ENCODE measurements around the gene KLHL40. TPM values are rescaled to one million over a fixed set of nuclear protein-coding genes. Genes with fewer than 3 reads are reported as not detected.
"Not testable (repeated sequence)": the region's sequence is repeated elsewhere in the genome, so short reads cannot be mapped to it uniquely, and the experiment has no call there.

The KLHL40 gene
- total RNA-seq, 1 experiment from 2014 or later, result not detected

- no peak overlapping the region for H2BK5ac ChIP-seq (ENCODE audit: insufficient read length, low read length)
- no peak overlapping the region for H4K5ac ChIP-seq (ENCODE audit: insufficient read length, low read depth, low read length)
- no peak overlapping the region for H3K56ac ChIP-seq (ENCODE audit: insufficient read length, low read depth, low read length)
- H3K18ac ChIP-seq (ENCODE audit: insufficient read length, low read depth, low read length), result no peak overlapping the region
- TF ChIP-seq, protein P1, sequence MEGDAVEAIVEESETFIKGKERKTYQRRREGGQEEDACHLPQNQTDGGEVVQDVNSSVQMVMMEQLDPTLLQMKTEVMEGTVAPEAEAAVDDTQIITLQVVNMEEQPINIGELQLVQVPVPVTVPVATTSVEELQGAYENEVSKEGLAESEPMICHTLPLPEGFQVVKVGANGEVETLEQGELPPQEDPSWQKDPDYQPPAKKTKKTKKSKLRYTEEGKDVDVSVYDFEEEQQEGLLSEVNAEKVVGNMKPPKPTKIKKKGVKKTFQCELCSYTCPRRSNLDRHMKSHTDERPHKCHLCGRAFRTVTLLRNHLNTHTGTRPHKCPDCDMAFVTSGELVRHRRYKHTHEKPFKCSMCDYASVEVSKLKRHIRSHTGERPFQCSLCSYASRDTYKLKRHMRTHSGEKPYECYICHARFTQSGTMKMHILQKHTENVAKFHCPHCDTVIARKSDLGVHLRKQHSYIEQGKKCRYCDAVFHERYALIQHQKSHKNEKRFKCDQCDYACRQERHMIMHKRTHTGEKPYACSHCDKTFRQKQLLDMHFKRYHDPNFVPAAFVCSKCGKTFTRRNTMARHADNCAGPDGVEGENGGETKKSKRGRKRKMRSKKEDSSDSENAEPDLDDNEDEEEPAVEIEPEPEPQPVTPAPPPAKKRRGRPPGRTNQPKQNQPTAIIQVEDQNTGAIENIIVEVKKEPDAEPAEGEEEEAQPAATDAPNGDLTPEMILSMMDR (conservative IDR thresholded peaks at IDR 0.05), result no peak
- no peaks in the 10 kb centered on the region for H3K79me1 ChIP-seq (ENCODE audit: insufficient read depth, low read depth, low read length, poor library complexity, severe bottlenecking)
- no peaks in the 10 kb centered on the region for H3K4me1 ChIP-seq (ENCODE audit: insufficient read depth, low read length)
- H3K4me2 ChIP-seq (ENCODE audit: insufficient read depth, insufficient read length, low read length), result no peak overlapping the region
- H3K14ac ChIP-seq (ENCODE audit: insufficient read depth, low read length), result no peak overlapping the region
- no peak overlapping the region for H4K8ac ChIP-seq (replicated peaks; ENCODE audit: insufficient read length, low read depth, low read length)
- no peaks in the 10 kb centered on the region for H3K79me2 ChIP-seq (ENCODE audit: insufficient read depth, low read length)
- no peak overlapping the region for H3K9ac ChIP-seq (ENCODE audit: extremely low read depth, insufficient read length, low read length)
- no peak overlapping the region for H2BK20ac ChIP-seq (ENCODE audit: low read depth, low read length, poor library complexity, severe bottlenecking)
- H4K91ac ChIP-seq (ENCODE audit: insufficient read length, low read depth, low read length), result no peak overlapping the region
- H3K23me2 ChIP-seq (ENCODE audit: insufficient read length, low read depth, low read length, poor library complexity, severe bottlenecking), result no peaks in the 10 kb centered on the region
- H4K20me1 ChIP-seq (ENCODE audit: control insufficient read depth, insufficient read depth, insufficient read length), result no peaks in the 10 kb centered on the region
- Mint-ChIP-seq H3K4me1 (peaks cover 0 to 8% of the 10 kb centered on the region in 2 experiments; a peak in 3 of 4 replicates), H3K9me3 (peaks cover 0 to 2% of the 10 kb centered on the region in 2 experiments; a peak in 1 of 5 replicates), H3K36me3 (ENCODE audit: insufficient read depth in 1 of 3, low read depth in 3 of 3) (no peaks in the 10 kb centered on the region; a peak in 1 of 7 replicates), H3K27ac (no peak overlapping the region), H3K27me3 (ENCODE audit: low read depth) (peaks cover 7% of the 10 kb centered on the region), H3K4me3 (no peak overlapping the region)
- no peak overlapping the region for H2AFZ ChIP-seq (ENCODE audit: low read length)
- no peak overlapping the region for H3K27ac ChIP-seq (ENCODE audit: insufficient read length, low read depth, low read length)
- H3K9me3 ChIP-seq (ENCODE audit: control insufficient read depth, low read depth, low read length), result no peaks in the 10 kb centered on the region
- H3K23ac ChIP-seq (ENCODE audit: insufficient read length, low read depth, low read length), result no peak overlapping the region
- H2BK120ac ChIP-seq (ENCODE audit: low read depth, low read length, poor library complexity, severe bottlenecking), result no peak overlapping the region
- no peak for DNase-seq
- no peak overlapping the region for H2BK12ac ChIP-seq (ENCODE audit: insufficient read length, low read depth, low read length)
- no peak overlapping the region for H3K4ac ChIP-seq (ENCODE audit: low read depth, low read length)
- no CpG with 5 or more reads among the region's 1 CpG for WGBS (ENCODE audit: extremely low coverage, insufficient read length, low lambda C conversion rate)
- H3K27me3 ChIP-seq (ENCODE audit: insufficient read depth, low read length), result no peaks in the 10 kb centered on the region
- H3T11ph ChIP-seq (ENCODE audit: low read length), result no peak overlapping the region
- no peak overlapping the region for H2AK5ac ChIP-seq (ENCODE audit: insufficient read length, low read length)
- H2BK15ac ChIP-seq (ENCODE audit: low read depth, low read length), result no peak overlapping the region
Observed at GRCh38 chr3:42721690-42722089, 36.4 kb downstream of the KLHL40 start.

GRCh38 chr3:42722442-42722841 is 37.1 kb downstream of the KLHL40 start:
- H4K5ac ChIP-seq (ENCODE audit: insufficient read length, low read depth, low read length); H3K9me3 ChIP-seq (ENCODE audit: control insufficient read depth, low read depth, low read length): not testable (repeated sequence)
- no CpG with 5 or more reads among the region's 3 CpGs for WGBS (ENCODE audit: extremely low coverage, insufficient read length, low lambda C conversion rate)

More at GRCh38 chr3:42722442-42722841, 37.1 kb downstream of the KLHL40 start:
- H3K4me3 Mint-ChIP-seq; H3K36me3 Mint-ChIP-seq (ENCODE audit: insufficient read depth in 1 of 3, low read depth in 3 of 3); H3K23me2 ChIP-seq (ENCODE audit: insufficient read length, low read depth, low read length, poor library complexity, severe bottlenecking); H2AK5ac ChIP-seq (ENCODE audit: insufficient read length, low read length); H4K91ac ChIP-seq (ENCODE audit: insufficient read length, low read depth, low read length); H2AFZ ChIP-seq (ENCODE audit: low read length); H2BK15ac ChIP-seq (ENCODE audit: low read depth, low read length); H3K4me1 Mint-ChIP-seq; H2BK20ac ChIP-seq (ENCODE audit: low read depth, low read length, poor library complexity, severe bottlenecking); H3K79me2 ChIP-seq (ENCODE audit: insufficient read depth, low read length); H4K20me1 ChIP-seq (ENCODE audit: control insufficient read depth, insufficient read depth, insufficient read length); H3K9me3 Mint-ChIP-seq; H2BK5ac ChIP-seq (ENCODE audit: insufficient read length, low read length); H3K23ac ChIP-seq (ENCODE audit: insufficient read length, low read depth, low read length); H3K27me3 Mint-ChIP-seq (ENCODE audit: low read depth); H3K27ac Mint-ChIP-seq; H3T11ph ChIP-seq (ENCODE audit: low read length); H3K14ac ChIP-seq (ENCODE audit: insufficient read depth, low read length); H2BK120ac ChIP-seq (ENCODE audit: low read depth, low read length, poor library complexity, severe bottlenecking); H3K4me1 ChIP-seq (ENCODE audit: insufficient read depth, low read length); H4K8ac ChIP-seq (replicated peaks; ENCODE audit: insufficient read length, low read depth, low read length); H3K27ac ChIP-seq (ENCODE audit: insufficient read length, low read depth, low read length); H3K18ac ChIP-seq (ENCODE audit: insufficient read length, low read depth, low read length); H3K4me2 ChIP-seq (ENCODE audit: insufficient read depth, insufficient read length, low read length); H3K27me3 ChIP-seq (ENCODE audit: insufficient read depth, low read length); H2BK12ac ChIP-seq (ENCODE audit: insufficient read length, low read depth, low read length); DNase-seq; H3K9ac ChIP-seq (ENCODE audit: extremely low read depth, insufficient read length, low read length); H3K79me1 ChIP-seq (ENCODE audit: insufficient read depth, low read depth, low read length, poor library complexity, severe bottlenecking); H3K4ac ChIP-seq (ENCODE audit: low read depth, low read length); H3K56ac ChIP-seq (ENCODE audit: insufficient read length, low read depth, low read length): not testable (repeated sequence)

All from H9 (cell line).